ENCODE measurements around the gene SP7.

- TF ChIP-seq EZH2 (IDR thresholded peaks at IDR 0.05) (no peak), POLR2AphosphoS5 (IDR thresholded peaks at IDR 0.05; ENCODE audit: borderline replicate concordance, low read depth, low read length) (no peak; the same call in 1 of the 2 replicates)
Observed at GRCh38 chr12:53308276-53308675, 27.9 kb downstream of the SP7 start.

Measured in SK-N-MC (cell line).